Left lobe of liver (tissue), 2 donors: ENCODE data around the gene PADI4. TPM values are rescaled to one million over a fixed set of nuclear protein-coding genes. Genes with fewer than 3 reads are reported as not detected.
A peak's percentile ranks its signal among the peaks of the same experiment; 100 is the strongest.
"Not testable (repeated sequence)": the region's sequence is repeated elsewhere in the genome, so short reads cannot be mapped to it uniquely, and the experiment has no call there.

Experiments
- ATAC-seq: fragments of 200-7000 bp; cut with Tn5 transposase; one replicate; pipeline ENCODE4 v1.9.1; 2020; ENCODE audit warnings: mild to moderate bottlenecking, moderate library complexity
- DNase-seq: peaks from one replicate; pipeline ENCODE4 v3.0.0-alpha.2; 2020; ENCODE audit warnings: low spot score
- total RNA-seq: library from RNA; stranded (reverse); gene quantifications from one replicate; pipeline ENCODE4 v1.2.1, GENCODE V29; 2021
- donor health status: DM: no; HTN: no; CAD: no; lungs with moderate emphysema.
- donor health status: DM: no; HTN: yes; CAD: no.

The PADI4 gene
- total RNA-seq, 1 donor from 2014 or later, result 0.45 TPM

DNA sequence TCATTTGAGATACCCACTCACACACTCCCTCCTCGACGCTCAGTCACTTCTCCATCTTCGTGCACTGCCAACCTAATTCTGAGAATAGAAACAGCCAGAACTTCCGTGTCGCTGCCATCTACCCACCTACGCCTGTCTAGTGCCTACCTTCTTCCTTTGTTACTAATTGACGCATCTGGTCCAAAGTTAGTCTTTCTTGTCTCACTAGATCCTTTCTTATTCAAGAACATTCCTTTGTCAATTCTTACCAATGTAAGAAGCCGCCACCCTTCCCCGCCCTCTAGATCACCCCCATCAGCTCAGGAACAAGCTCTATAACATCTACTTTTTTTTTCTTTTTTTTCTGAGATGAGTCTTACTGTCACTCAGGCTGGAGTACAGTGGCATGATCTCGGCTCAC, 67.7 kb downstream of the PADI4 start:
- no peak for DNase-seq
- ATAC-seq, result no peak

DNA sequence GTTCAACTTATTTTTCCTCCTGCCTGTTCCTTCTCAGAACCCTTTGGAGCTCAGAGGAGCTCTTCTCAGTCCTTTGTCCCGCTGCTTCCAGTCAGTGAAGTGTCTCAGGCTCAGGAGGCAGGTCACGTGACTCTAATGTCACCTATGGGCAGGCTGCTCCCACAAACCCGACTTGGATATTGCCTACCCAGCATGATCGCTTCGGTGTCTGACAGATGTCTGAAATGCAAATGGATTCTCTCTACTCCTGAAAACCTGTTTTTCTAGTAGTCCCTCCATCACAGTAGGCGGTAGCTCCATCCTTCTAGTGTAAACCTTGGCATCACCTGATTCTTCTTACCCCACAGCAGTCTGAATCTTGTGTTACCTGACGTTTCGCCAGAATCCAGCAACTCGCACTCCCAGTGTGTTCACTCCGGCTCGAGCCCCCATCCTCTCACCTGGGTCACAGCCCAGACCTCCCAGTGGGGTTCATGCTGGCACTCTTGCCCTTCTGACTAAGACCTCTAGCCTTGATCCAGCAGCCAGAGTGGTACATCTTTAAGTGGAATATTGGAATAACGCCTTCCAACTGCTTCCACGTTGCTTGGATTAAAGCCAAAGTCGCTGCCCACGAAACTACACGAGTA, 69.4 kb downstream of the PADI4 start:
- DNase-seq (no peak), ATAC-seq (no peak)

DNA sequence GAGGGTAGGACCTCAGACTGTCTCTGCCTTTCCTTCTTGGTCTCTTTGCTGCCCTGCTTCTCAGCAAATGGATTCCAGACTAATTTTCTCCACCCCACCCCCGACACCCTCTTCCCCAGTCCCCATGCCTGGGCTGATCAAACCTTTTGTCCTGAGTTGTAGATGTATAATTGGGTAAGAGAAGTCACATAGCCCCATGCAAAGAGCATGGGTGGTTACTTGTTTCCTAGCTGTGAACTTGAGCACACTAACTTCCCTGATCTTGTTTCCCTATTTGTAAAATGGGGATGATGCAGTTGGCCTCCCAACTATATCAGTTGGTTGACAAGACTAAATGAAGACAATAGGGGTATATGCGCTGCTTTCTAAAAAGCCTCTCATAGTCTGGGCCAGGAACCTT, 73.2 kb downstream of the PADI4 start:
- ATAC-seq, result no peak

DNA sequence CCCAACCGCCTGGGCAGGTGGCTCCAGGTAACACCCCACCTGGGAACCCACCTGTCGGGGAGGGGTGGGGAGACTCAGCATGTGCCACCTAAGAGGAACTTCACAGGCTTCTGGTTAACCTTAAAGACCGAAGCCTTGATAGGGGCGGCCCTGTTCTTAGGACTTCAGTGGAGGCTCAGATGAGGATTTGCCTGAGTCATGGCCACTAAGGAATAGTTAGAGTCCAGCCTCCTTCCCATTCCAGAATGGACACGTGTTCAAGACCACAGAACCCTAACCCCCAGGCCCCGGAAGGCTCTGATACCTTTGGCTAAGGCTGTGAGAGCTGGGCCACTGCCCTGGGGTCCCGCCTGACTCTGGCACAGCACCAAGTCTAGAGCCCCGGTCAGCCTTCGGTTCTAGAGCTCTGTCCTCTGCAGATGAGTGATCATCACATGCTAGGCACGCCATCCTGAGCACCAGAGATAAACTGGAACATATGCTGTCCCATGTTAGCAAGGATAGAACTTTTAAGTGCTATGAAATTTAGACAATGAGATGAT, 84.3 kb downstream of the PADI4 start:
- ATAC-seq (no peak), DNase-seq (no peak)

More for the DNA sequence above, 73.2 kb downstream of the PADI4 start:
- no peak for DNase-seq

DNA sequence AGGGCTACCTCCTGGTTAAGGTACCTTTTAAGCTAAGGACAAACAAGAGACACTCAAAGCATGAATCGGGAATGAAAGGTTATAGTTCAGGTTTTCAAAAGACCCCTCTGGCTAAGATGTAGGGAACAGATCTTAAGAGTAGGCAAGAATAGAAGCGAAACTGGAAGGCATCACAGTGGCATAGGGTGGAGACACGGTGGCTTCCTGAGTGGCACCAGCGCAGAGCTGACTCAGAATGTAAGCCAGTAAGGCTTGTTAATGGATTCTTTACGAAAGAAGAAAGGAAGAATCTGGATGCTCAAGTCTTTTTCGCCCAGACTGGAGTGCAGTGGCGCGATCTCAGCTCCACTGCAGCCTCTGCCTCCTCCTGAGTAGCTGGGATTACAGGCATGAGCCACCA, 85.2 kb downstream of the PADI4 start:
- no peak for ATAC-seq
- DNase-seq, result no peak

DNA sequence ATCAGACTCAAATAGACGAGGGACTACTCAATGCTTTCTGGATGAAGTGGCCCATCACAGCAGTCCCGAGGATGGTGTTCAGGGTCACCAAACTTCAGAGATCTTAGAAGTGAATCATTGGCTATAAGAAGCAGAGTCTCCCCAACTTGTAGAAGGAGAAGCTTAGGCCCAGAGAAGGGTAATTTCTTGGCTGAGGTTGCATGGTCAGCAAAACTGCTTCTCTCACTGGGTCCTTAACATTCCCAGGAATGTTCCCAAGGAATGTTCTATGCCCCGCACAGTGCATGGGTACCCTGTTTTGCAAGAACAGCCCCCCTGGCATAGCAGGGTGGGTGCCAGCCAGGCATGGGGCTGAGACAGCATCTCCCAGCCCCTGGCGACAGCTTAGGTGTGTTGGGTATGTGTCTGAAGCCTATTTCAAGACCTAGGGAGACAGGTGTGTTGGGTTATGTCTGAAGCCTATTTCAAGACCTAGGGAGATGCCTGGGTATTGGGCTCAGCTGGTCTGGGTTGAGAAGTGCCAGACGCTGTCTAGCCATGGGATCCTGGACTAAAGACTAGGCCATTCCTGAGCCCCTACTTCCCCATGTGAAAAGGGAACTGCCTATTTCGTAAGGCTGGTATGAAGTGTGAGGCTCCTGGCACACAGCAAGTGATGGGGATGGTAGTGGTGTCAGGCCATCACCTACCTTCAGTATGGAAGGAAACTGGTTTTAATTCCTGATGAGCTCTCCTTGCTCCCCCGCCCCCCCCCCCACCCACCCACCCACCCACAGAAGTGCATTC, 90.1 kb downstream of the PADI4 start:
- ATAC-seq (no peak), DNase-seq (no peak)

DNA sequence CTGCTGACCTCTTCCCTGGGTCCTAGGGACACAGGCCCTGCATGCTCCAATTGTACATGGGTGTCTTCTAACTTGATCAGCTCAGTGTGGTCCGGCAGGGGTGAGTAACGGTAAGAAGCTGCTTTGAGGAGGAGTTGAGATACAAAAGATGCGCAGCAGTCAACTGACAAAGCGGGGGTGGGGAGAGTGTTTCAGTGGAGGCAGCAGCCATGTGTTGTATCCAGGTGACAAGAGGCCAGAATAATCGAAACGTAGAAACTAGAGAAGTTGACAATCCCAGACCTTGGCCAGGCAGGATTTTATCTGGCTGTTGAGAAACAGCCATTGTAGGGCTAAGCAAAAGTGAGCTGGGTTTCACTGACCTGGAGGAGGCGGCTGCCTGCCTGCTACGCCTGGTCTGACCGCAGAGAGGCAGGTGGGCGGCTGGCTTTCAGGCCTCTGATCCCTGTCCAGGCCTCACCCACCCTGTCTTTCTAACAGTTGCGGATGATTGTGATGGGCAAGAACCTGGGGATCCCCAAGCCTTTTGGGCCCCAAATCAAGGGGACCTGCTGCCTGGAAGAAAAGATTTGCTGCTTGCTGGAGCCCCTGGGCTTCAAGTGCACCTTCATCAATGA, 92.8 kb downstream of the PADI4 start:
- DNase-seq (no peak), ATAC-seq (no peak)

DNA sequence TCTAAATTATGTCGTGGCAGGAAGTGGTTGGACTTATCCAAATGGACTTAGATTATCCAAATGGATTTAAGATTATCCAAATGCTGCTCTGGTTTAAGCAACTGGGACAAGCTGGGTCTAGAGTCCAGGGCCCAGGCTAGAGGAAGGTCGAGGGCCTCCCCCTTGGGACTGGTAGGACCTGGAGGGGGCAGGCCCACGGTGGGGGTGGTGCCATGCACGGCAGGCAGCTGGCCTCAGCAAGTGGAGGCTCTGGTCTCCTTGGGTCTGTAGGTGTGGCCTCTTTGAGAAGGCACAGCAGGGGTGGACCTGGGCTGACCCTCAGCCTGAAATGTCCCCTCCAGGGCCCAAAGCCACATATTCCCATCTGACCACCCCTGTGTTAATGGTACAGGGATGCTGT, 93.8 kb downstream of the PADI4 start:
- ATAC-seq (no peak), DNase-seq (no peak)

DNA sequence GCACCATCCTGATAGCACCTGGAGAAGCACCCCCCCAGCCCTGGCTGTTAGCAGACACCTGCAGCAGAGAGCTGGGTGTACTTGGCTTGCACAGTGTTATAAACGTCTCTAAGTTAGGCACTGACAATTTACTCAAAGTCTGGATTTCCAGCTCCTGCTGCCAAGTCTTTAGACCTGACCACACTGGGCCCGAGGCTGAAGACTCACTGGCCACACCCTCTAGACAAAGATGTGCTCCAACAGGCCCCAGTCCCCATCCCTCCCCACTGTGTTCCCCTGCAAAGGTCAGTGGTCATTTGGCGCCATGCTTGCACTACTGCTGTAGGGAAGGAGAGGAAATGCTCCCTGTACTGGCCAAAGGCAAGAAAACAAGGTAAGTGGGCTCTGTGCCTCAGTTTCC, 95.1 kb downstream of the PADI4 start:
- ATAC-seq (no peak), DNase-seq (no peak)

DNA sequence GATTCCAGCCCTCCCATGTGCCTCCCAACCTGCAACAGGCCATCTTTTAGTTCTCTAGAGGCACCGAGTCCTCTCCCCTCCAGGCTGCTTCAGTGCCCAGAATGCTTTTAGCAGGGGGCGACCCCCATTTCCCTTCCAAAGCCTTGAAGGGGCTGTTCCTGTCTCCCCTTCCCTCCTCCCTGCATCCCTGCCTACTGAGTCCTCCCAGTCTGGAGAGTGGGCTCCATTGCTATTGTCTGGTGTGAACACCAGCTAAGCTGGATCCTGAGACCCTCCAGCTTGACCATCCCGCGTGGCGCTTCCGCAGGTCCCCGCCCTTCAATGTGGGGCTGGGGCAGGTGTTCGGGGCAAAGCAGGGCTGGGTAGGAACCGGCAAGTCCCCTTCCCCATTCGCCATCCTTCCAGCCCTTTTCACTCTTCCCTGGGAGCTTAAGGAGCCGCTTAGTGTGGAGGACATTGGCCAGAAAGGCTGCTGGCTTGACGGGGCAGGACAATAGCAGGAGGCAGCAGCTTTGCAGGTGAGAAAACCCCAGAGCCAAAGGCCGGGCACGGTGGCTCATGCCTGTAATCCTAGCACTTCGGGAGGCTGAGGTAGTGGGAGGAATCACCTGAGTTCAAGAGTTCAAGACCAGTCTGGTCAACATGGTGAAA, 96.2 kb downstream of the PADI4 start:
- no peak for ATAC-seq
- no peak for DNase-seq

DNA sequence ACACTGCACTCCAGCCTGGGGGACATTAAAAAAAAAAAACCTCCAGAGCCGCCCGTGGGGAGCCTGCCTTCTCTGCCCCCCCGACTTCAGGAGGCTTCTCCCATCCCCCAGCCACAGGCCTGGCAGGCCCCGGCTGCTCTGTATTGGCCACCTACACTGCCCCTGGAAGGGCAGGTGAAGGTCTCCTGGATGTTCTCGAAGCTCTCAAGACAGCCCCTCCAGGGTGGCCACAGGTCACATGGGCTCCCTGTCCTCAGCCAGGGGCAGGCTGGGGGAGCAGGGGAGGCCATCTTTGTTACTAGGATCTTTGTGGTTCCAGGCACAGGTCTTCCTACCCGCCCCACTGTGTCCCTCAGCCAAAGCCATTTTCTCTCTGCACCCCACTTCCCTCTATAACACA, 96.8 kb downstream of the PADI4 start:
- DNase-seq (no peak), ATAC-seq (no peak)

DNA sequence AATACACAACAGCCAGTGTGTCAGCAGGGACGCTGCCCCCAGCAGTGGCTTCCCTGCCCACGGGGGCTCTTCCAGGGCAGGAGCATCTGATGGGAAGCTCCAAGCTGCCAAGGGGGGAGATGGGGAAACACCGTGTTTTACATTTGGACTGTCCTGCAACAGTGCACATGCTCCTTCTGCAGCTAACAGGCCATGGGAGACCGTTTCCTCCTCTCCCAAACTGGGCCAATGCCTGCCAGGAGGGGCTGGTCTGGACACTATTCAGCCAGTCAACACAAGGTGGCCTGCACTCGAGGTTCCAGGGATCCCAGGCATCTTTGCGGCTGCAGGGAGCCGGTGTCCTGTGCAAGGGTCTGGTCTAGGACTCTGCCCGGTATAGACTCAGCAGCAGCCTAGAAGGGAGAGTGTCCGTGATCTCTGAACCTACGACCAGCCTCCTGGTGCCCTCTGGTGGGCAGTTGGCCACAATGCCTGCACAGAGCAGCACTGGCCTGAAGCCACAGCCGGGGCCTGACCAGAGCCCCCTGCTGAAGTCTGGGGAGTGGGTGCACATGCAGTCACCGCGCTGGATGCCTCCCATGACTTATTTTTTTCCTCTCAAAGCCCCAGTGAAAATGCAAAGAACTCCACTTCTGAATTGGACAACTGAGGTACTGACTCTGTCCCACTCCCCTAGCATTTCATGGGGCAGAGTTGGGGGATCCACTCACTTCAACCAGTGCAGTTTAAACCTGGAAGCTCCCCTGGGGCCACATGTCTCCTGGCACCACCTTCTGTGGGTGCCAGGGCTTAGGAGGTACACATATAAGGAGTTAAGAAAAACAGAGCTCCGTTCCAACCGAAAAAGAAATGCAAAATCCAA, 98.1 kb downstream of the PADI4 start:
- ATAC-seq, result peak; percentile 94
- peak; percentile 55 for DNase-seq

DNA sequence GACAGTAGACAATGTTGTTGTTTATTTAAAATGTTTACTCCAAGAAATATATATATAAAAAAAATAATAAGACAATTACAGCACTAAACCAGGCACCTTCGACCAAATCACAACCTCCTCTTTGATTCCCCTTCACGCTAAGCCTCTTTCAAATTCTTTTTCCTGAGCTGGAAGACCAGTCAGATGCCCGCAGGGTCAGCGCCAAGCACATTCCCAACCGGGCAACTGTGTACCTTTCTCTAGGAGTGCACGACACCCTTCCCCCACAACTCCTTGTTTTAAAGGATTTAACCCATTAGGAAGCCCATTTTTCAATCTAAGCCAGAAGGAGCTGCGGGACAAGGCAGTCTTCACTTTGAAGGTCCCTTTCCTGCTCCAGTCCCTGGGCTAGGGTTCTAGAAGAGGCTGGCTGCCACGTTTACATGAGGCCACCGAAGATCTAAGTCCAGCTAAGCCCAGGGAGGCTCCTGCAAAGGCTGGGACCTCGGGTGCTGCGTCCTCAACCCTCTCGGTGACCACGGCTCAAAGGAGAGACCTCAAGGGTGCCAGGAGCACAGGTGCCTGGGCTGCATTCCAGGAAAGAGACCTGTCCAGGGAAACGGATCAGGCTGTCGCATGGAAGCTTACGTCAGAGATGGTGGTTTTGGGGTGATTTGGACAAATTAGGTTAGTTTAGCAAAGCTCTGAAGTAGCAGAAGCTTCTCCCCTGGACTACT, 98.9 kb downstream of the PADI4 start:
- DNase-seq, ATAC-seq: not testable (repeated sequence)

DNA sequence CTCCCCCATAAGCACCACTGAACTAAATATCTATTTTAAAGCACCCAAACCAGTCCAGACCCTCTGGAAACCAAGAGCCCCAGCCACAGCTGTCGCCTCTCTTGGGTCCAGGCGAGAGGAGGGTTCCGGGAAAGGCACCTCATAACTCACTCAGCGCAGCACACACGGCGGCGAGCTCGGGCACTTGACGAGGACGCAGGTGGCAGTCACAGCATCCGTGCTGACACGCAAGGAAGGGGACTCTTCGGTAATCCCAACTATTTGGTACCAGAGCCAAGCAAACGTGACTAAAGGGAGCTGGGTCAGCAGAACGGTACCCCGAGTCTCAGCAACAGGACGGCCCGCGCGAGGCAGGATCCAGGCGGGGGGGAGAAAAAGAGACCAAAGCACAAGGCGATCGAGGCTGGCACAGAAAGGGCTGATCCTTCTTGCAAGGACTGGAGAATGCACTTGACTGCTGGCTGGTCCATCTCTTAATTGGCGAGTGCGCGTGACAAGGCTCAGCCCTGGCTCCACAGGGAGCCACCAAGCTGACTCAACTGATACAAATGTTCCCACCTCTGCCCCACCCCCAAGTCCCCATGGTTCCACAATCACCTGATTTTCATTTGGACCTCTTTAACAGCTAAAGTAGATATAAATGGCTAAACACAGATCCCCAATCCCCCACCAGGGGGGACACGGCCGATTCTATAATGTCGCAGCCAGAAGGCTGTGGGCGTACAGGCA, 100.0 kb downstream of the PADI4 start:
- not testable (repeated sequence) for ATAC-seq, DNase-seq

DNA sequence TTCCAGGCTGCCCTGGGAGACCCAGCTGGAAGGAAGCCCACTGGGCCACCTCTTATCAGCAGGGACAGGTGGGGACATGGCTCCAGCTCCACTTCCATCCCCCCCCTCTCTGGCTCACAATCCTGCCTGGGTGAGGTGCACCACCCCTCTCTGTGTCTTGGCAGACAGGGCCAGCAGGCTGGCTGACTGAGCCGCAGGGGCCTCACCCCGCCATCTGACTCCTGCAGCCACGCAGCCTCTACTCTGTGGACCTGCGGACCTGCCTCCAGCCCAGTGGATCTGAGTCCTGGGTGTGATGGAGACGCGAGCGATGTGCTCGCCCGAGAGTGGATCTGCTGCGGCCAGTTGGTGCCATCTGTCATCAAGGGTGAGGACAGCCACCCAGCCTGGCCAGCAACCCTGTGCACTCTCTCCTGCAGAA, 101.4 kb downstream of the PADI4 start:
- ATAC-seq, result no peak
- DNase-seq, result no peak

DNA sequence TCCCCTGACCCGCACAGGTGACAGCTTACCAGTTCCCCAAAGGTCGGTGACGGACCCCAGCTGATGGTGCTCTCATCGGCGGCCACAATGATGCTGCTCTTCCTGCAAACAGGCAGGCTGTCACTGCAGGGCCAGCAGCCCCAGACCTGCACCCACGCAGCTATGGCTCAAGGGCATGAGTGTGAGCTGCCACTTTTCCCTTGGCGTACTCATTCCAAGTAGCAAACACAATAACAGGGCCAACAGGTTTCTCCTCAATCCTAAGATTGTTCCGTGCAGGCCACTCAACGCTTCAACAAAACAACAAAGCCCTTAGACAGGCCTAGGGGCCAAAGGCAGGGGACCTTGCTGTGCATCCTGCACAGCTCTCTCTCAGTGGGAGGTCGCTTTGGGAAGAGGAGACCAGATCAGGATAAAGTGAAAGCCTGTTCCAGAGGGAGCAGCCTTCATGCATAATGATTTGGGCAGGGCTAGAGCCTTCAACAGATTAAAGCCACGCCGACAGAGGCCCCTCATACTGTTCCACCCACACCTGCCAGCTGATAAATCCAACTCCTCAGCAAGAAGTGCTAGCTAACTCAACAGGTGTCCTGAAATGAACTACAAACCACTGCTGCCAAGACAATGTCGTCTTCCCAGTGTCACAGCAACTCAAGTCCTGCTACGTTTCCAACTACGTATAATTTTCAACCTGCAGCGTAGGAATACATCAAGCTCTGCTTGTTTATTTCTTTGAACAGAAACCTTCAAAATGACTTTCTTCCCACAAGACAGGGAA, 104.3 kb downstream of the PADI4 start:
- DNase-seq, result no peak

More for the DNA sequence above, 104.3 kb downstream of the PADI4 start:
- no peak for ATAC-seq
